Purkinje cell (primary cell): Measurements from ENCODE around the gene CENPH. TPM values are rescaled to one million over a fixed set of nuclear protein-coding genes. Genes with fewer than 3 reads are reported as not detected.

Source experiments
- polyA plus RNA-seq: library from polyadenylated mRNA; unstranded; fragments of >200 nt; fragmentation: Nextera tagmentation; gene quantifications from 2 replicates; pipeline ENCODE4 v1.2.1, GENCODE V29; 2014

The CENPH gene
- 0.24 and 2.6 TPM in 2 replicates for polyA plus RNA-seq

GRCh38 chr5:69189162-69190086 is at the start of gene CENPH:
TSS of gene CENPH (plus strand) at chr5:69189583. CDS start at chr5:69189635, 52 bp downstream.

DNA sequence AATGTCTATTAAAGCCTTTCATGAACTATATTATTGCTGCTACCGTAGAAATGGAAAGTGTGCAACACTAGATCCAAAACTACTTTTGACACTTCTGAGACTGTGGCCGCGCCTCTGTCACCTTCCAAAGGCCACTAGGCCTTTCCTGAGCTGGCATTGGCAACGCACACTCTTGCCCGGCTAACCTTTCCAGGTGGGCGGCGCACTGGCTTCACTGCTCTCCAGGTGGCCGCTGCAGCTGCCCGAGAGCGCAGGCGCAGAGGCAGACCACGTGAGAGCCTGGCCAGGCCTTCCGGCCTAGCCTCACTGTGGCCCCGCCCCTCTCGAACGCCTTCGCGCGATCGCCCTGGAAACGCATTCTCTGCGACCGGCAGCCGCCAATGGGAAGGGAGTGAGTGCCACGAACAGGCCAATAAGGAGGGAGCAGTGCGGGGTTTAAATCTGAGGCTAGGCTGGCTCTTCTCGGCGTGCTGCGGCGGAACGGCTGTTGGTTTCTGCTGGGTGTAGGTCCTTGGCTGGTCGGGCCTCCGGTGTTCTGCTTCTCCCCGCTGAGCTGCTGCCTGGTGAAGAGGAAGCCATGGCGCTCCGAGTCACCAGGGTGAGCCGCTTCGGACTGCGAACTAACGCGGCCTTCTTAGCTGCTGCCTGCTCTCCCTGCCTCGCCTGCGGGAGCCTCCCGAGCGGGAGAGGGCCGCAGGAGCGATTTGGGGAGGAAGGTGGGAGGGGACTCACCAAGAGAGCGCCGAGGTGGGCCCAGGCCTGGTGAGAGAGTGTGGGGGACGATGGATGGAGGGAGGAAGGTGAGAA is 22.5 kb upstream of the CENPH start, which contains the start of gene CCNB1:
CCNB1 (plus strand) TSS at position 465 of the 807 bp plus-strand sequence; CDS start at position 578, 113 bp downstream.

GRCh38 chr5:69234457-69235268 is 45.3 kb downstream of the CENPH start, which contains the start of gene CDK7:
TSS of gene CDK7 (plus strand) at chr5:69234886. CDS start at chr5:69234976, 90 bp downstream.

Other genes with a start within 250 kb of the CENPH start
- gene SLC30A5, start 95.6 kb upstream of the CENPH start, polyA plus RNA-seq, result 58.1 and 111 TPM in 2 replicates
- 33.9 and 52.2 TPM in 2 replicates for gene CCNB1, start 22.4 kb upstream of the CENPH start, polyA plus RNA-seq
- 90.1 and 138 TPM in 2 replicates for gene CDK7, start 45.3 kb downstream of the CENPH start, polyA plus RNA-seq
- 34.2 and 37.3 TPM in 2 replicates for gene CCDC125, start 143.2 kb downstream of the CENPH start, polyA plus RNA-seq
- gene AK6, start 179.9 kb downstream of the CENPH start, polyA plus RNA-seq, result 484 and 514 TPM in 2 replicates
- 486 and 506 TPM in 2 replicates for gene TAF9, start 179.9 kb downstream of the CENPH start, polyA plus RNA-seq
- 17.5 and 23.2 TPM in 2 replicates for gene RAD17, start 180.2 kb downstream of the CENPH start, polyA plus RNA-seq
- gene MARVELD2, start 225.5 kb downstream of the CENPH start, polyA plus RNA-seq, result 0.66 TPM in 1 of 2 replicates, not detected in the other